ENCODE measurements around the gene BCDIN3D. TPM values are rescaled to one million over a fixed set of nuclear protein-coding genes. Genes with fewer than 3 reads are reported as not detected.

Gene BCDIN3D
- total and polyA plus RNA-seq, 10 of the 15 experiments (the other 5 are each of a cell fraction or from before 2014, with no cell fraction given): 3.7 to 7.2 (median 6.4) TPM

GRCh38 chr12:49885118-49885517 is 42.2 kb upstream of the BCDIN3D start:
- WGBS (ENCODE audit: insufficient coverage, insufficient replicate concordance, low lambda C conversion rate, missing lambda C conversion rate): 6% methylated on average over 6 of the region's 6 CpGs
- Histone ChIP-seq H3K79me2 (ENCODE audit: control insufficient read depth, insufficient read depth, low read length) (no peaks in the 10 kb centered on the region), H3K27me3 (replicated peaks in 1 of 2; ENCODE audit: control insufficient read depth in 2 of 2, insufficient read depth in 2 of 2, low read length in 1 of 2) (peaks cover 0 to 3% of the 10 kb centered on the region in 2 experiments; a peak in 2 of 4 replicates), H3K9me3 (replicated peaks; ENCODE audit: control insufficient read depth, insufficient read depth, low read length) (no peaks in the 10 kb centered on the region), H3K4me3 (no peak overlapping the region), H3K36me3 (ENCODE audit: control insufficient read depth in 2 of 2, insufficient read depth in 2 of 2, low read length in 1 of 2) (no peaks in the 10 kb centered on the region), H3K27ac (ENCODE audit: control insufficient read depth, insufficient read depth) (no peak overlapping the region), H3K9ac (ENCODE audit: control insufficient read depth, insufficient read depth, low read length) (no peak overlapping the region), H4K20me1 (ENCODE audit: control insufficient read depth, insufficient read depth) (no peaks in the 10 kb centered on the region), H3K4me2 (ENCODE audit: control insufficient read depth, insufficient read depth) (no peak overlapping the region), H2AFZ (ENCODE audit: control insufficient read depth, low read depth, low read length) (no peak overlapping the region), H3K4me1 (ENCODE audit: control insufficient read depth, insufficient read depth, low read length) (no peaks in the 10 kb centered on the region)
- ChIA-PET POLR2A (no interaction called here), SMC1A (ENCODE audit: uncharacterized antibody, unreplicated experiment) (no interaction called here), RAD21 (ENCODE audit: unreplicated experiment) (no interaction called here), CTCF (interaction anchor here (1.9 kb wide), 1 partner anchor 60 kb away, joined by 6 read pairs; no protein-coding TSS in a partner anchor)
- FAIRE-seq (no peak), DNase-seq (ENCODE audit: low read depth, low spot score) (no peak), ATAC-seq (no peak)
- TF ChIP-seq TCF12 (IDR thresholded peaks at IDR 0.05; ENCODE audit: low read depth, low read length) (no peak), SUPT20H (IDR thresholded peaks at IDR 0.05; ENCODE audit: borderline replicate concordance, control insufficient read depth, low read depth, low read length) (no peak)
- in situ Hi-C loops (cut with MboI) (no loop called here), intact Hi-C loops (cut with micrococcal nuclease; ENCODE audit: unreplicated experiment) (no loop called here)
- BruUV-seq (replicated peaks): no TSS peak

- POLR2A ChIA-PET: no interaction called here
- H3K27ac ChIP-seq (ENCODE audit: control insufficient read depth, insufficient read depth): no peak overlapping the region
- no peak overlapping the region for H2AFZ ChIP-seq (ENCODE audit: control insufficient read depth, low read depth, low read length)
- no peak overlapping the region for H3K4me3 ChIP-seq
- H3K9ac ChIP-seq (ENCODE audit: control insufficient read depth, insufficient read depth, low read length): no peak overlapping the region
- intact Hi-C loops (cut with micrococcal nuclease; ENCODE audit: unreplicated experiment) (no loop called here), in situ Hi-C loops (cut with MboI) (no loop called here)
- H4K20me1 ChIP-seq (ENCODE audit: control insufficient read depth, insufficient read depth): no peaks in the 10 kb centered on the region
- H3K9me3 ChIP-seq (replicated peaks; ENCODE audit: control insufficient read depth, insufficient read depth, low read length): no peaks in the 10 kb centered on the region
- RAD21 ChIA-PET (ENCODE audit: unreplicated experiment): no interaction called here
- FAIRE-seq (no peak), ATAC-seq (no peak), DNase-seq (ENCODE audit: low read depth, low spot score) (no peak)
- CTCF ChIA-PET: no interaction called here
- H3K36me3 ChIP-seq (ENCODE audit: control insufficient read depth in 2 of 2, insufficient read depth in 2 of 2, low read length in 1 of 2): no peaks in the 10 kb centered on the region
- WGBS (ENCODE audit: insufficient coverage, insufficient replicate concordance, low lambda C conversion rate, missing lambda C conversion rate): 47% methylated on average over 9 of the region's 9 CpGs
- no TSS peak for BruUV-seq (replicated peaks)
- H3K79me2 ChIP-seq (ENCODE audit: control insufficient read depth, insufficient read depth, low read length): no peaks in the 10 kb centered on the region
- H3K4me1 ChIP-seq (ENCODE audit: control insufficient read depth, insufficient read depth, low read length): no peaks in the 10 kb centered on the region
- SMC1A ChIA-PET (ENCODE audit: uncharacterized antibody, unreplicated experiment): no interaction called here
- no peak overlapping the region for H3K4me2 ChIP-seq (ENCODE audit: control insufficient read depth, insufficient read depth)
- peaks cover 0 to 3% of the 10 kb centered on the region in 2 experiments; a peak in 1 of 4 replicates for H3K27me3 ChIP-seq (replicated peaks in 1 of 2; ENCODE audit: control insufficient read depth in 2 of 2, insufficient read depth in 2 of 2, low read length in 1 of 2)
- TF ChIP-seq SUZ12 (IDR thresholded peaks at IDR 0.05; ENCODE audit: unreplicated experiment): no peak
- TF ChIP-seq ZNF24 (IDR thresholded peaks at IDR 0.05): no peak
- TF ChIP-seq WRNIP1 (IDR thresholded peaks at IDR 0.05; ENCODE audit: borderline replicate concordance, low read depth, low read length): no peak
- TF ChIP-seq FOS (IDR thresholded peaks at IDR 0.05; ENCODE audit: borderline replicate concordance, extremely low read depth, insufficient read length): no peak
- TF ChIP-seq NR2C2 (IDR thresholded peaks at IDR 0.05; ENCODE audit: borderline replicate concordance, control insufficient read depth, insufficient read length, low read depth): no peak
- TF ChIP-seq POLR2AphosphoS5 (IDR thresholded peaks at IDR 0.05; ENCODE audit: low read length): no peak
- TF ChIP-seq GABPA (IDR thresholded peaks at IDR 0.05; ENCODE audit: low read depth): no peak
- no peak for TF ChIP-seq ATF3 (IDR thresholded peaks at IDR 0.05; ENCODE audit: borderline replicate concordance, extremely low read depth, low read depth, low read length)
- no peak for TF ChIP-seq ZNF274 (IDR thresholded peaks at IDR 0.05; ENCODE audit: insufficient read depth, insufficient read length)
- no peak for TF ChIP-seq IKZF1 (conservative IDR thresholded peaks at IDR 0.05)
- TF ChIP-seq RUNX3 (IDR thresholded peaks at IDR 0.05; ENCODE audit: low read length): no peak
- no peak for TF ChIP-seq RAD21 (IDR thresholded peaks at IDR 0.05; ENCODE audit: insufficient read depth, low read depth, low read length)
- no peak for TF ChIP-seq LARP7 (IDR thresholded peaks at IDR 0.05)
- TF ChIP-seq ASH2L (IDR thresholded peaks at IDR 0.05; ENCODE audit: borderline replicate concordance, low read depth): no peak
- TF ChIP-seq MYC (IDR thresholded peaks at IDR 0.05; ENCODE audit: insufficient read depth, insufficient read length, insufficient replicate concordance, low read length, severe bottlenecking): no peak
Observed at GRCh38 chr12:49882851-49883464, 40.1 kb upstream of the BCDIN3D start.
